PFSK-1 (cell line): Measurements from ENCODE around the gene COL4A6.

Experiments
- POLR2AphosphoS5 ChIP-seq: IDR thresholded peaks from 2 replicates; pipeline ENCODE4 v1.6.1; 2012; ENCODE audit warnings: low read depth, mild to moderate bottlenecking, control low read depth, low read length, moderate library complexity
- SIN3A ChIP-seq: IDR thresholded peaks from 2 replicates; pipeline ENCODE4 v1.6.1; 2012; ENCODE audit warnings: mild to moderate bottlenecking, low read length, moderate library complexity, borderline replicate concordance; ENCODE audit not compliant: insufficient read depth
- TAF1 ChIP-seq: IDR thresholded peaks from 2 replicates; pipeline ENCODE4 v1.6.1; 2012; ENCODE audit warnings: low read length, control low read depth, borderline replicate concordance; ENCODE audit not compliant: insufficient read depth

- TF ChIP-seq SIN3A = no peak
- TF ChIP-seq POLR2AphosphoS5 = no peak
- no peak for TF ChIP-seq TAF1
Measured at GRCh38 chrX:108245462-108245861, 192.8 kb downstream of the COL4A6 start.
